ENCODE data around the gene PHKB.
"Not testable (repeated sequence)": the region's sequence is repeated elsewhere in the genome, so short reads cannot be mapped to it uniquely, and the experiment has no call there.

The PHKB gene

DNA sequence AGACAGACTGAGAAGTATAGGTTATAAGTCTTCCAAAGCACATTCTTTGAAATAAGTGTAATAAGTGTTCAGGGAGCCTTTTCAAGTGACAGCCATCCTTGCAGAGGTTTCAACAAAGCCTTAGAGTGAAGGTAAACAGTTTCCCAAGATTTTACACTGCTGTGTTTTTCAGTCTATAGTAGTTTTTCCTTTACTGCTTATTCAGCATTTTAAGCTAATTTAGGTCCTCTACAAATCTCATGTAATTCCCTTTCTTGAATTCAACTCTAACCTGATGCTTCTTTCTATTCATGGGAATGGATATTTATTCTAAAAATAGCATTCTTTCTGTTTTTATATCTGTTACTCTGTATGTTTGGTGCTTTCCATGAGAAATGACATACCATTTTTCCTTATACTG lies 211.3 kb downstream of the PHKB start:
- in situ Hi-C loops (cut with HindIII; ENCODE audit: low pct_ligation_motif_present, low sequenced_read_pairs): no loop called here
- no peaks in the 10 kb centered on the region for H3K27me3 ChIP-seq (replicated peaks)
- TF ChIP-seq, protein P1, sequence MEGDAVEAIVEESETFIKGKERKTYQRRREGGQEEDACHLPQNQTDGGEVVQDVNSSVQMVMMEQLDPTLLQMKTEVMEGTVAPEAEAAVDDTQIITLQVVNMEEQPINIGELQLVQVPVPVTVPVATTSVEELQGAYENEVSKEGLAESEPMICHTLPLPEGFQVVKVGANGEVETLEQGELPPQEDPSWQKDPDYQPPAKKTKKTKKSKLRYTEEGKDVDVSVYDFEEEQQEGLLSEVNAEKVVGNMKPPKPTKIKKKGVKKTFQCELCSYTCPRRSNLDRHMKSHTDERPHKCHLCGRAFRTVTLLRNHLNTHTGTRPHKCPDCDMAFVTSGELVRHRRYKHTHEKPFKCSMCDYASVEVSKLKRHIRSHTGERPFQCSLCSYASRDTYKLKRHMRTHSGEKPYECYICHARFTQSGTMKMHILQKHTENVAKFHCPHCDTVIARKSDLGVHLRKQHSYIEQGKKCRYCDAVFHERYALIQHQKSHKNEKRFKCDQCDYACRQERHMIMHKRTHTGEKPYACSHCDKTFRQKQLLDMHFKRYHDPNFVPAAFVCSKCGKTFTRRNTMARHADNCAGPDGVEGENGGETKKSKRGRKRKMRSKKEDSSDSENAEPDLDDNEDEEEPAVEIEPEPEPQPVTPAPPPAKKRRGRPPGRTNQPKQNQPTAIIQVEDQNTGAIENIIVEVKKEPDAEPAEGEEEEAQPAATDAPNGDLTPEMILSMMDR (IDR thresholded peaks at IDR 0.05; ENCODE audit: low read depth, low read length, missing control alignments): no peak
- no peak overlapping the region for H3K4me3 ChIP-seq (ENCODE audit: low read depth, low read length)
- DNase-seq: no peak
- no peak overlapping the region for H3K27ac ChIP-seq
- H3K36me3 ChIP-seq (replicated peaks): peaks cover 6% of the 10 kb centered on the region

DNA sequence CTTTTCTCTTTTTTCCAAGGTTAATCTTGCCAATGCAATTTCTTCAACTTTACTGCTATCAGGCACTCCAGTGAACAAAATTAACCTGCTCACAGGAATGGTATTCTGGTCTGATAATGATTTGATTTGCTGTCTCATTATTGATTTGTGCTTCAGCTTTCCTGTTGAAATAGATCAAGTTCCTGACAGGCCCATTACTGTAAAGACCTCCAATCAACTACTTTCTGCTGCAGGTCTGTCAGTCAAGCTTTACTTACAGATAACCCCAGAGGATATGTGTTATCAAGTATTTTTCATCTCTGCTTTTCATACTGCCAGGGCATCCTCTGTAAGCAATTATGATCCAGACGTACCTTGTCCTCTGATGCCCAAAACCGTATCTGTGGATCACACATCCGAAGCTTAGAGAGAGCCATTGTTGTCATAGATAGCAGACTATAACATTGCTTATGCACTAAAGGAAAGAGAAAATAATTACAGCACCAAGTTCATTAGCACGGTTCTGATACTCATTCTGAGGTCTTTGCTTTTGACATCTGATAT lies 215.6 kb downstream of the PHKB start:
- in situ Hi-C loops (cut with HindIII; ENCODE audit: low pct_ligation_motif_present, low sequenced_read_pairs): no loop called here
- Histone ChIP-seq H3K4me3 (ENCODE audit: low read depth, low read length) (no peak overlapping the region), H3K27ac (no peak overlapping the region), H3K36me3 (replicated peaks) (peaks cover 2% of the 10 kb centered on the region), H3K27me3 (replicated peaks) (no peaks in the 10 kb centered on the region)
- TF ChIP-seq, protein P1 (IDR thresholded peaks at IDR 0.05; ENCODE audit: low read depth, low read length, missing control alignments): no peak
- DNase-seq: no peak

DNA sequence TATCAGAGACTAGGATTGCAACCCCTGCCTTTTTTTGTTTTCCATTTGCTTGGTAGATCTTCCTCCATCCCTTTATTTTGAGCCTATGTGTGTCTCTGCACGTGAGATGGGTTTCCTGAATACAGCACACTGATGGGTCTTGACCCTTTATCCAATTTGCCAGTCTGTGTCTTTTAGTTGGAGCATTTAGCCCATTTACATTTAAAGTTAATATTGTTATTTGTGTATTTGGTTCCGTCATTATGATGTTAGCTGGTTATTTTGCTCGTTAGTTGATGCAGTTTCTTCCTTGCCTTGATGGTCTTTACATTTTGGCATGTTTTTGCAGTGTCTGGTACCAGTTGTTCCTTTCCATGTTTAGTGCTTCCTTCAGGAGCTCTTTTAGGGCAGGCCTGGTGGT lies 220.4 kb downstream of the PHKB start:
- H3K27me3 ChIP-seq (replicated peaks); H3K27ac ChIP-seq; in situ Hi-C loops (cut with HindIII; ENCODE audit: low pct_ligation_motif_present, low sequenced_read_pairs); H3K36me3 ChIP-seq (replicated peaks); DNase-seq; H3K4me3 ChIP-seq (ENCODE audit: low read depth, low read length): not testable (repeated sequence)

DNA sequence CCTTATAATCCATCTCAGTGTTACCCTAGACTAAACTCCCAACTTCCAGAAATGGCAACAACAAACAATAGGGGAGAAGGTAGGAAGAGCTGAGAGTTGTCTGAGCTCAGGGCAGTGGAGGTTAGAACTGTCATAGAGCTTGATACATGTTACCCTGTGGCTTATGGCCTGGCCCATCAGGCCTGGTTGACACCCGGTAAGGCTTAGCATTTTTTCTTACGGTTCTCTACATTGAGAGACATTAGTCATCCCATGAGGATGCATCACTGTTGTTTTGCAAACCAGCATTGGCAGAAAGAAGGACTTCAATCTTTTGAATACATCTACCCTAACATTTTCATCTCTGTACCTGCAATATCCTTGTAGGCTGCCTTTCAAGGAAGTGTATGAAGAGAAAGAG lies 226.6 kb downstream of the PHKB start:
- Histone ChIP-seq H3K4me3 (ENCODE audit: low read depth, low read length) (no peak overlapping the region), H3K27me3 (replicated peaks) (no peaks in the 10 kb centered on the region), H3K27ac (no peak overlapping the region), H3K36me3 (replicated peaks) (no peaks in the 10 kb centered on the region)
- in situ Hi-C loops (cut with HindIII; ENCODE audit: low pct_ligation_motif_present, low sequenced_read_pairs): no loop called here
- DNase-seq: peak; percentile 1
- TF ChIP-seq, protein P1 (IDR thresholded peaks at IDR 0.05; ENCODE audit: low read depth, low read length, missing control alignments): no peak

DNA sequence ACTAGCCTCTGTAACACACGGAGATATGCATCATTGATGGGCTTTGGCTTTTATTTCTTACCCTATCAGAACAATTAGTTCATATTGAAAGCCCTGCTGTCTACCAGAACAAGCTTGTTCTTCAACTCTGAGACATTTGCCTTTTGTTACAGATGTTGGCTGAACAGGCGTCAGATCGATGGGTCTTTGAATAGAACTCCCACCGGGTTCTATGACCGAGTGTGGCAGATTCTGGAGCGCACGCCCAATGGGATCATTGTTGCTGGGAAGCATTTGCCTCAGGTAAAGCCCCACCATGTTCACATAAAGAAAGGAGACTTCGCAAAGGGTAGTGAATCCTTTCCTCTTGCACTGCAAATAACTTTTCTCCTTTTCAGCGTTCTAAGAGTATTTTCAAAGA lies 232.1 kb downstream of the PHKB start:
- no peak for DNase-seq
- H3K36me3 ChIP-seq (replicated peaks): peaks cover 3% of the 10 kb centered on the region
- no peak overlapping the region for H3K27ac ChIP-seq
- TF ChIP-seq, protein P1 (IDR thresholded peaks at IDR 0.05; ENCODE audit: low read depth, low read length, missing control alignments): no peak
- in situ Hi-C loops (cut with HindIII; ENCODE audit: low pct_ligation_motif_present, low sequenced_read_pairs): no loop called here
- no peak overlapping the region for H3K4me3 ChIP-seq (ENCODE audit: low read depth, low read length)
- H3K27me3 ChIP-seq (replicated peaks): no peaks in the 10 kb centered on the region

DNA sequence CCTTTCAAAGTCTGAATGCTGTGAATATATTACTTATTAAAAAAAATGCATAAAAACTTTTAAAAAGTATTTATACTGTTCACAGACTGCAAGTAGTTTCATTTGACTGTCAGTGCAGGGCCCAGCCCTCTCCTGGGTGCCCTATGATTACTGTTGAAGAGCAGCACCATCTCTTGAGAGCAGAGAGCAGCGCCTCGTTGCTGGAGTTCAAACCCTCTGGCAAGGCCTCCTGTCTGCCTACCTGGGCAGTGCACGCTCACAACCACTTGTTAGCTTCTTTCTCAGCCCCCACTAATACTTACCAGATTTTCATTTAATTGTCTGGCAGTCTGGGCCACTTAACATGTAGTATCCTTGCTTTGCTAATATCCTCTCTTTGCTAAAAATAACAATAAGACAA lies 233.4 kb downstream of the PHKB start:
- DNase-seq: no peak
- Histone ChIP-seq H3K36me3 (replicated peaks) (peaks cover 6% of the 10 kb centered on the region), H3K27me3 (replicated peaks) (no peaks in the 10 kb centered on the region), H3K27ac (no peak overlapping the region), H3K4me3 (ENCODE audit: low read depth, low read length) (no peak overlapping the region)
- in situ Hi-C loops (cut with HindIII; ENCODE audit: low pct_ligation_motif_present, low sequenced_read_pairs): no loop called here
- TF ChIP-seq, protein P1 (IDR thresholded peaks at IDR 0.05; ENCODE audit: low read depth, low read length, missing control alignments): peak; percentile 14

All from brain microvascular endothelial cell (primary cell).